Coronary artery (tissue), 2 donors: Measurements from ENCODE around the gene SOCS1.
"Not testable (repeated sequence)": the region's sequence is repeated elsewhere in the genome, so short reads cannot be mapped to it uniquely, and the experiment has no call there.

Experiments
- DNase-seq: peaks from one replicate; pipeline ENCODE4 v3.0.0-alpha.2; 2017; ENCODE audit warnings: low spot score
- H3K27ac ChIP-seq, 2 donors: fragments of 200-600 bp; sonication (generic); one replicate each; pipeline ENCODE4 v1.5.1; 2016 to 2019
- H3K4me3 ChIP-seq: fragments of 200-600 bp; sonication (generic); 2 replicates; pipeline ENCODE4 v1.5.1; 2016; ENCODE audit warnings: mild to moderate bottlenecking, moderate library complexity
- TF ChIP-seq, protein P1 (sequence below): fragments of 200-600 bp; sonication (generic); IDR thresholded peaks from one replicate; pipeline ENCODE4 v1.5.1; 2019; ENCODE audit warnings: antibody characterized with exemption

SOCS1 gene

DNA sequence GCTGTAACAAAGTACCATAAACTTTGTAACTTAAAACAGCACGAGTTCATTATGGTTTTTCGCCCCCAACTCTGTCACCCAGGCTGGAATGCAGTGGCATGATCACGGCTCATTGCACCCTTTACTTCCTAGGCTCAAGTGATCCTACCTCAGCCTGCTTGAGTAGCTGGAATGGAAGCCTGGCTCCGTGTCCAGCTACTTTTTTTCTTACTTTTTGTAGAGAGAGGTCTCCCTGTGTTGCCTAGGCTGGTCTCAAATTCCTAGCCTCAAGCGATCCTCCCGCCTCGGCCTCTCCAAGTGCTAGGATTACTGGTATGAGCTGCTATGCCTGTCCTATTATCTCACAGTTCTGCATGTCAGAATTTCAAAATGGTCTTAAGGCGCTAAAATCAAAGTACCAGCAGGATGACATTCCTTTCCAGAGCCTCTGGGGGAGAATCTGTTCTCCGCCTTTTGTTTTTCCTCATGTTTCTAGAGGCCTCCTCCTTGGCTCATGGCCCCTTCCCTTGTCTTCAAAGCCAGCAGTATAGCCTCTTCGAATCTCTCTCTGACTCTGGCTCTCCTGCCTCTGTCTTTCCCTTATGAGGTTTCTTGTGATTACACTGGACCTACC lies 35.2 kb upstream of the SOCS1 start:
- DNase-seq: no peak
- H3K4me3 ChIP-seq: no peak overlapping the region
- H3K27ac ChIP-seq: no peak overlapping the region
- TF ChIP-seq, protein P1, sequence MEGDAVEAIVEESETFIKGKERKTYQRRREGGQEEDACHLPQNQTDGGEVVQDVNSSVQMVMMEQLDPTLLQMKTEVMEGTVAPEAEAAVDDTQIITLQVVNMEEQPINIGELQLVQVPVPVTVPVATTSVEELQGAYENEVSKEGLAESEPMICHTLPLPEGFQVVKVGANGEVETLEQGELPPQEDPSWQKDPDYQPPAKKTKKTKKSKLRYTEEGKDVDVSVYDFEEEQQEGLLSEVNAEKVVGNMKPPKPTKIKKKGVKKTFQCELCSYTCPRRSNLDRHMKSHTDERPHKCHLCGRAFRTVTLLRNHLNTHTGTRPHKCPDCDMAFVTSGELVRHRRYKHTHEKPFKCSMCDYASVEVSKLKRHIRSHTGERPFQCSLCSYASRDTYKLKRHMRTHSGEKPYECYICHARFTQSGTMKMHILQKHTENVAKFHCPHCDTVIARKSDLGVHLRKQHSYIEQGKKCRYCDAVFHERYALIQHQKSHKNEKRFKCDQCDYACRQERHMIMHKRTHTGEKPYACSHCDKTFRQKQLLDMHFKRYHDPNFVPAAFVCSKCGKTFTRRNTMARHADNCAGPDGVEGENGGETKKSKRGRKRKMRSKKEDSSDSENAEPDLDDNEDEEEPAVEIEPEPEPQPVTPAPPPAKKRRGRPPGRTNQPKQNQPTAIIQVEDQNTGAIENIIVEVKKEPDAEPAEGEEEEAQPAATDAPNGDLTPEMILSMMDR: no peak

DNA sequence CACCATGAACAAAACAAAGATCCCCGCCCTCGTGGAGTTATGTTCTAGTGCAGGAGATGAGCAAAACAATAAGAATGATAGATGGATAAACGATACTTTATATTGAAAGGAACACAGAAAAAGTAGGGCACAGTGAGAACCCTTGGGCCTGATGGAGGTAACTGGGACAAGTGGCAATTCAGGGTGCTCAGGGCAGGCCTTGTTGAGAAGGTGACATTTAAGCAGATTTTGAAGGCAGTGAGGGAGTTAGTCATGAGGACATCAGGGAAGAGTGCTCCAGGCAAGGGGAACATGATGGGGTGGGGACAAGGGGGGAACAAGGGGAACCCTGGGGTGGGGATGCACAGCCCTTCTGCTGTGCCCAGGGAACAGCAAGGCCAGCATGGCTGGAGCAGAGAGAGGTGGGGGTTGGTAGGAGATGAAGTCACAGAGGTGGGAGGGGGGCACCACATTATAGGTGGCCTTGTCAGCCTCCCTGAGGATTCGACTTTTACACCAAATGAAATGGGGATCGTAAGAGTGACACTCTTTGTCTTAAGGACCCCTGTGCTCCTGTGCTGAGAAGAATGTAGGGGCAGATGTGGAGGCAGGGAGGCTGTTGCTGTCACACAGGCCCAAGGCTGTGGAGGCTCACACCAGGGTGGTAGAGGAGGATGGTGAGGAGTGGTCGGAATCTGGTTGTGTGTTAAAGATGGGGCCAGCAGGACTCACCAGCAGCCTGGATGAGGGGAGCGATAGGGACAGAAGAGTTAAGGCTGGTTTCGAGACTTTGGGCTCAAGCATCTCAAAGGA lies 34.3 kb upstream of the SOCS1 start:
- TF ChIP-seq, protein P1: no peak
- Histone ChIP-seq H3K27ac (no peak overlapping the region), H3K4me3 (no peak overlapping the region)
- DNase-seq: no peak

DNA sequence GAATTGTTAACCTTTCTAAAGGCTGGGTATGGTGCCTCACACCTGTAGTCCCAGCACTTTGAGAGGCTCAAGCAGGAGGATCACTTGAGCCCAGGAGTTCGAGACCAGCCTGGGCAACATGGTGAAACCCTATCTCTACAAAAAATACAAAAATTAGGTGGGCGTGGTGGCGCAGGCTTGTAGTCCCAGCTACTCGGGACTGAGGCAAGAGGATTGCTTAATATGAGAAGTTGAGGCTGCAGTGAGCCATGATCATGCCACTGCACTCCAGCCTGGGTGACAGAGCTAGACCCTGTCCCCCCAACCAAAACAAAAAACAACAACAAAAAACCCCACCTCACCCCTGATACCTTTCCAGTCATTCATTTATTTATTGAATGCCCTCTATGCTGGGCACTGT lies 33.7 kb upstream of the SOCS1 start:
- H3K4me3 ChIP-seq, DNase-seq, H3K27ac ChIP-seq: not testable (repeated sequence)

DNA sequence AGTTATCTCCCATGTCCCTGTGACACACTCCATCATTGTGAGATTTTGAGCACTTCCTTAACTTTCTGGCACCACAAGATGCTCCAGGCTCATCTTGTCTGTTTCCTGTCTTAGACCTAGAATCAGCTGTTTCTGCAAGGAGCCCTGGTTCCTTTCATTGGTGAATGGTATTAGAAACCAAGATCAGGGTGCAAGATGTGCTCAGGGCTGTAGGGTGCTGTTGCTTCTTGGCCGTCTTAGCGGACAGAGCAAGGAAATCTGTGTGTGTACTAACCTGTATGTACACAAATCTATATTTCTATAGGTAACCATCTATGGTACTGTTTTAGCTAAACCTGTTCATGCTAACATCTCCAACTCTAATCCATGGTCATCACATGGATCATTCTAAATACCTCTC lies 33.2 kb upstream of the SOCS1 start:
- no peak overlapping the region for H3K27ac ChIP-seq
- H3K4me3 ChIP-seq: no peak overlapping the region
- TF ChIP-seq, protein P1: no peak
- no peak for DNase-seq

DNA sequence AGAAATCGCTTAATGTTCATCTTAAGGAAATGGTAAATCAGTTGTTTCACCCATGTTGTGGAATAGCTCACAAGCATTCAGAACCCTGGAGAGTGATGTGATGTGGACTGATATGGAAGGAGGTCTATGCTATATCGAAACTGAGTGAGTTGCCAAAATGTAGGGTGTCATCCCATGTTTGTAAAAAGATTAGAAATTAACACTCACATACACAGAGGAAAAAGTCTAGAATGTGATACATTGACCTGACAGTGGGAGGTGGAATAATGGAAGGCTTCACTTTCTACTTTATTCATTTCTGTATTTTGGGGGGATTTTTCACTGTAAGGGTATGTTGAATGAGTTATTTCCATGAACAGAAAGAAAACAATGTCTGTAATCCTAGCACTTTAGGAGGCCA lies 29.8 kb upstream of the SOCS1 start:
- Histone ChIP-seq H3K4me3 (no peak overlapping the region), H3K27ac (no peak overlapping the region)
- TF ChIP-seq, protein P1: no peak
- DNase-seq: no peak

DNA sequence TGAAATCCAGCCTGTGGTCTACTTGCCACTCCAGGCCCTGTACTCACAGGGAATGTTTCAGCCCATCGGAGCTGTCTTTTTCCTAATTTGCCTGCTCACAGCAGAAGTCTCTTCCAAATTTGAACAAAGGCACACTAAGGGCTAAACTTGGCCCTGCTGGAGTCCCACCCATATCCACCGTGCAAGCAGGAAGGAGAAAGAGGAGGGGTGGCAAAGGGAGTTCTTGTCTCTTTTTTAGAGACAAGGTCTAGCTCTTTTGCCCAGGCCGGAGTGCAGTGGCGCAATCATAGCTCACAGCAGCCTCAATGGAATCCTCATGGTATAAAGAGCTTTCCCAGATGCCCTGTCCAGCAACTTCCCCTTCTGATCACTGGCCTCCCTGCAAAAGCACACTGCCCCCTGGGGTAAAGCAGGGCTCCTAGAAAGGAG lies 27.8 kb upstream of the SOCS1 start:
- no peak overlapping the region for H3K27ac ChIP-seq
- TF ChIP-seq, protein P1: no peak

DNA sequence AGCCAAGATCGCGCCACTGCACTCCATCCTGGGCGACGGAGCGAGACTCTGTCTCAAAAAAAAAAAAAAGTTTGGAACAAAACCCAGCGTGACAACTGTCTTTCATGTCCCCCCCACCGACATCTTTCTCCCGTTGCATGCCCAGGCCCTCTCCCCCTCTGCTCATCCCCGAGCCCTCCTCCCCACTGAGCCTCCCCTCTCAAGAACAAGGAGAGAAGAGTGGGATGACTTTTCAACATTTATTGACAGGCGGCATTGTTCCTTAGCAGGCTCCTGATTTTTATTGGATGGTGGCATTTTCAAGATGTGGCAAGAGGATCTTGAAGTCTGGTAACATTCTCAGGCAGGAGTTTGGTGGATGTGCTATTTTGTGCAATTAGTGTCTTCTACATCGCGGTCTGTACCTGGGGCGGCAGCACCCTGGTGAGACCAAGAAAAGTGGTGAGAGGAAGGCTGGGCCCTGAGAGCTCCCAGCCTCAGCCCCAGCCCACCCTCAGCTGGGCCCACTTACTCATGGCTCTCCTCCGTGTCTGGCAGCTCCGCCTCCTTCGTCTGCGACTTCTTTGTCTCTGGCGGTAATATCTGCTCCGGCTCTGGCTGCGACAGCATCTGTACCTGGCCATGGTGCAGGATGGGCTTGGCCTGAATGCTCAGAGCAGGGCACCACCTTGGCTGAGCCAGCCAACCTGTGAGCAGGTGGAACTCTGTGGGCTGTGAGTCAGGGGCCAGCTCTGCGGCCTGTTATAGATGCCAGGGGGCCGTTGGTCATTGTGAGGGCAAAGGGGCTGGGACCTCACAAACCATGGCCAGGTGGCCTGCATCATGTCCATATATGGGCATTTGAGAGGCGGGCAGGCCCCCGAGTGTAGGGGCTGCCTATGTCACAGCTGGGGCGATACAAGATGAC lies 24.9 kb upstream of the SOCS1 start, which contains the start of gene PRM1:
PRM1 (minus strand) TSS at position 715 of the 907 bp plus-strand sequence; CDS start at position 623, 92 bp downstream.
- no peak for DNase-seq
- H3K27ac ChIP-seq: no peak within 1 kb of the TSS
- TF ChIP-seq, protein P1: no peak
- H3K4me3 ChIP-seq: no peak within 1 kb of the TSS

More for the DNA sequence above, 27.8 kb upstream of the SOCS1 start:
- DNase-seq: no peak
- no peak overlapping the region for H3K4me3 ChIP-seq
